Thyroid gland (tissue), 4 donors: Measurements from ENCODE around the gene SLC50A1.

Experiments
- POLR2A ChIP-seq, 2 donors: fragments of 450-650 bp; IDR thresholded peaks; one replicate each; pipeline ENCODE4 v1.6.1; 2017; ENCODE audit warnings: antibody characterized with exemption in 2 of 2, mild to moderate bottlenecking in 2 of 2, moderate library complexity in 1 of 2
- TF ChIP-seq, protein P1 (sequence below), 6 experiments: fragments of 200-600 bp in 3 of 6; fragments of 450-650 bp in 3 of 6; sonication (generic) in 3 of 6; IDR thresholded peaks; one replicate each; pipeline ENCODE4 v1.5.1; 2016 to 2019; ENCODE audit warnings: antibody characterized with exemption in 6 of 6, mild to moderate bottlenecking in 2 of 6, inconsistent platforms in 1 of 6, moderate library complexity in 1 of 6

DNA sequence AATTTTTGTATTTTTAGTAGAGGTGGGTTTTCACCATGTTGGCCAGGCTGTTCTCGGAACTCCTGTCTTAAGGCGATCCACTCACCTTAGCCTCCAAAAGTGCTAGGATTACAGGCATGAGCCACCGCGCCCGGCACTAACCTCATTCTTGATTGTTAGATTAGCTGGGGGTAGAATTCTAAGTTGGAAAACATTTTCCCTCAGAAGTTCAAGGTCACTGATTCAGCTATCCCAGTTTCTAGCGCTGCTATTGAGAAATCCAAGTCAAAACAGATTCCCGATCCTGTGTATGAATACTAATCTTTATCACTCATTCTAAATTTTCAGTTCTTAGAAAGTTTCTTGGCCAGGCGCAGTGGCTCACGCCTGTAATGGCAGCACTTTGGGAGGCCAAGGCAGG lies 32.3 kb upstream of the SLC50A1 start:
- TF ChIP-seq POLR2A (IDR thresholded peaks at IDR 0.05): no peak
- TF ChIP-seq, protein P1, sequence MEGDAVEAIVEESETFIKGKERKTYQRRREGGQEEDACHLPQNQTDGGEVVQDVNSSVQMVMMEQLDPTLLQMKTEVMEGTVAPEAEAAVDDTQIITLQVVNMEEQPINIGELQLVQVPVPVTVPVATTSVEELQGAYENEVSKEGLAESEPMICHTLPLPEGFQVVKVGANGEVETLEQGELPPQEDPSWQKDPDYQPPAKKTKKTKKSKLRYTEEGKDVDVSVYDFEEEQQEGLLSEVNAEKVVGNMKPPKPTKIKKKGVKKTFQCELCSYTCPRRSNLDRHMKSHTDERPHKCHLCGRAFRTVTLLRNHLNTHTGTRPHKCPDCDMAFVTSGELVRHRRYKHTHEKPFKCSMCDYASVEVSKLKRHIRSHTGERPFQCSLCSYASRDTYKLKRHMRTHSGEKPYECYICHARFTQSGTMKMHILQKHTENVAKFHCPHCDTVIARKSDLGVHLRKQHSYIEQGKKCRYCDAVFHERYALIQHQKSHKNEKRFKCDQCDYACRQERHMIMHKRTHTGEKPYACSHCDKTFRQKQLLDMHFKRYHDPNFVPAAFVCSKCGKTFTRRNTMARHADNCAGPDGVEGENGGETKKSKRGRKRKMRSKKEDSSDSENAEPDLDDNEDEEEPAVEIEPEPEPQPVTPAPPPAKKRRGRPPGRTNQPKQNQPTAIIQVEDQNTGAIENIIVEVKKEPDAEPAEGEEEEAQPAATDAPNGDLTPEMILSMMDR (IDR thresholded peaks at IDR 0.05): no peak
